ENCODE measurements around the gene CYP27B1. TPM values are rescaled to one million over a fixed set of nuclear protein-coding genes. Genes with fewer than 3 reads are reported as not detected.

Gene CYP27B1
- total RNA-seq, 1 donor from 2014 or later = 3.9 TPM

GRCh38 chr12:57726884-57727757 is 39.8 kb downstream of the CYP27B1 start:
- no peak for DNase-seq (ENCODE audit: low read depth)
- no peaks in the 10 kb centered on the region for H3K36me3 ChIP-seq (ENCODE audit: control insufficient read depth, insufficient read depth, low read length)
- peaks cover 5% of the 10 kb centered on the region for H3K27me3 ChIP-seq (ENCODE audit: control insufficient read depth, insufficient read depth, low read length)
- peak; percentile 51 for TF ChIP-seq CTCF (IDR thresholded peaks at IDR 0.05; ENCODE audit: insufficient read depth, low read length, severe bottlenecking)
- no peak for FAIRE-seq
- H3K4me3 ChIP-seq (ENCODE audit: low read depth, low read length) = peak overlapping the region; percentile 92

GRCh38 chr12:57726151-57726883 is 40.6 kb downstream of the CYP27B1 start:
- no peak for FAIRE-seq
- TF ChIP-seq CTCF (IDR thresholded peaks at IDR 0.05; ENCODE audit: insufficient read depth, low read length, severe bottlenecking) = peak; percentile 95
- Histone ChIP-seq H3K27me3 (ENCODE audit: control insufficient read depth, insufficient read depth, low read length) (peaks cover 5% of the 10 kb centered on the region), H3K4me3 (ENCODE audit: low read depth, low read length) (peak overlapping the region; percentile 92), H3K36me3 (ENCODE audit: control insufficient read depth, insufficient read depth, low read length) (no peaks in the 10 kb centered on the region)
- DNase-seq (ENCODE audit: low read depth) = peak; percentile 67

GRCh38 chr12:57725851-57726150 is 41.1 kb downstream of the CYP27B1 start:
- peaks cover 1% of the 10 kb centered on the region for H3K36me3 ChIP-seq (ENCODE audit: control insufficient read depth, insufficient read depth, low read length)
- FAIRE-seq (no peak), DNase-seq (ENCODE audit: low read depth) (no peak)
- no peak for TF ChIP-seq CTCF (IDR thresholded peaks at IDR 0.05; ENCODE audit: insufficient read depth, low read length, severe bottlenecking)
- peak overlapping the region; percentile 92 for H3K4me3 ChIP-seq (ENCODE audit: low read depth, low read length)
- H3K27me3 ChIP-seq (ENCODE audit: control insufficient read depth, insufficient read depth, low read length) = peaks cover 2% of the 10 kb centered on the region

- DNase-seq (ENCODE audit: low read depth) (no peak), FAIRE-seq (no peak)
- H3K27me3 ChIP-seq (ENCODE audit: control insufficient read depth, insufficient read depth, low read length) = peaks cover 2% of the 10 kb centered on the region
- no peak overlapping the region for H3K4me3 ChIP-seq (ENCODE audit: low read depth, low read length)
- peaks cover 3% of the 10 kb centered on the region for H3K36me3 ChIP-seq (ENCODE audit: control insufficient read depth, insufficient read depth, low read length)
- TF ChIP-seq CTCF (IDR thresholded peaks at IDR 0.05; ENCODE audit: insufficient read depth, low read length, severe bottlenecking) = no peak
Observed at GRCh38 chr12:57724936-57725740, 41.7 kb downstream of the CYP27B1 start.

- DNase-seq (ENCODE audit: low read depth) = no peak
- H3K36me3 ChIP-seq (ENCODE audit: control insufficient read depth, insufficient read depth, low read length) = peaks cover 3% of the 10 kb centered on the region
- FAIRE-seq = no peak
- no peak for TF ChIP-seq CTCF (IDR thresholded peaks at IDR 0.05; ENCODE audit: insufficient read depth, low read length, severe bottlenecking)
- peaks cover 1% of the 10 kb centered on the region for H3K27me3 ChIP-seq (ENCODE audit: control insufficient read depth, insufficient read depth, low read length)
- H3K4me3 ChIP-seq (ENCODE audit: low read depth, low read length) = no peak overlapping the region
Observed at GRCh38 chr12:57724003-57724935, 42.6 kb downstream of the CYP27B1 start.

All from bronchial epithelial cell (primary cell).